ENCODE measurements around the gene SLC66A3.

The SLC66A3 gene

GRCh38 chr2:11154016-11154922 lies 998 bp upstream of the SLC66A3 start:
- Histone ChIP-seq H3K4me1 (ENCODE audit: control insufficient read depth in 1 of 2, insufficient read depth in 2 of 2, low read length in 2 of 2) (peaks cover 14 to 22% of the 10 kb centered on the region in 2 donors), H3K4me3 (ENCODE audit: low read depth in 1 of 2, low read length in 2 of 2) (peak overlapping the region; percentile 77 to 83)

DNA sequence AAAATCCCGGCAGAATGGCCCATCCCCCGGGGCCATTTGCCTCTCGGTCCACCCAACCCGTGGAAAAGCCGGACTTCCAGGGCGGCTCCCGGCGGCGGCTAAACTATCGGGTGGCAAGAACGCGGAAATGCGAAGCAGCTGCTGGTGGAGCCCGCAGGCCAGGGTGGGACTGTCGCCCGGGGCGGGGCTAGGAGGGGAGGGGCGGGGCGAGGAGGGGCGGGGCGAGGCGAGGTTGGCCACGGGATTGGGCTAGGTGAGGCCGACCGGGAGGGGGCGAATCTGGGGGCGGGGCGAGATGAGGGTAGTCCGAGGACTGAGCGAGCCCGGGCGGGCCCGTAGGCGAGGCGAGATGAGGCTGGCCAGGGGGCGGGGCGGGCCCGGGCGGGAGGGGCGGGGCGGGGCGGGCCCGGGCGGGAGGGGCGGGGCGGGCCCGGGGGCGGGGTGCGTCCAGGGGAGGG lies 315 bp upstream of the SLC66A3 start:
- H3K4me1 ChIP-seq (ENCODE audit: control insufficient read depth in 1 of 2, insufficient read depth in 2 of 2, low read length in 2 of 2), result peaks cover 14 to 22% of the 10 kb centered on the region in 2 donors
- peak overlapping the region; percentile 65 for H3K27ac ChIP-seq (ENCODE audit: low read depth, low read length)
- H3K9me3 ChIP-seq (ENCODE audit: control insufficient read depth in 1 of 2, low read length in 2 of 2), result no peaks in the 10 kb centered on the region
- no peaks in the 10 kb centered on the region for H3K27me3 ChIP-seq (ENCODE audit: control insufficient read depth in 1 of 2, insufficient read depth in 2 of 2, low read length in 2 of 2)
- H3K36me3 ChIP-seq (ENCODE audit: control insufficient read depth in 1 of 2, insufficient read depth in 2 of 2, low read length in 2 of 2), result no peaks in the 10 kb centered on the region
- H3K9ac ChIP-seq (ENCODE audit: low read depth in 1 of 2, low read length in 2 of 2), result peak overlapping the region; percentile 65
- H3K4me3 ChIP-seq (ENCODE audit: low read depth in 1 of 2, low read length in 2 of 2), result peak overlapping the region; percentile 77 to 83

More at GRCh38 chr2:11154016-11154922, 998 bp upstream of the SLC66A3 start:
- H3K27me3 ChIP-seq (ENCODE audit: control insufficient read depth in 1 of 2, insufficient read depth in 2 of 2, low read length in 2 of 2), result no peaks in the 10 kb centered on the region
- H3K27ac ChIP-seq (ENCODE audit: low read depth, low read length), result peak overlapping the region; percentile 65
- H3K36me3 ChIP-seq (ENCODE audit: control insufficient read depth in 1 of 2, insufficient read depth in 2 of 2, low read length in 2 of 2), result no peaks in the 10 kb centered on the region
- H3K9me3 ChIP-seq (ENCODE audit: control insufficient read depth in 1 of 2, low read length in 2 of 2), result no peaks in the 10 kb centered on the region
- peak overlapping the region; percentile 65 for H3K9ac ChIP-seq (ENCODE audit: low read depth in 1 of 2, low read length in 2 of 2)

- Histone ChIP-seq H3K4me3 (ENCODE audit: low read depth in 1 of 2, low read length in 2 of 2) (peak overlapping the region in 1 of 2 donors; percentile 73), H3K27me3 (ENCODE audit: control insufficient read depth in 1 of 2, insufficient read depth in 2 of 2, low read length in 2 of 2) (no peaks in the 10 kb centered on the region), H3K27ac (ENCODE audit: low read depth, low read length) (no peak overlapping the region), H3K9ac (ENCODE audit: low read depth in 1 of 2, low read length in 2 of 2) (no peak overlapping the region), H3K36me3 (ENCODE audit: control insufficient read depth in 1 of 2, insufficient read depth in 2 of 2, low read length in 2 of 2) (no peaks in the 10 kb centered on the region), H3K4me1 (ENCODE audit: control insufficient read depth in 1 of 2, insufficient read depth in 2 of 2, low read length in 2 of 2) (peaks cover 14 to 22% of the 10 kb centered on the region in 2 donors), H3K9me3 (ENCODE audit: control insufficient read depth in 1 of 2, low read length in 2 of 2) (no peaks in the 10 kb centered on the region)
Measured at GRCh38 chr2:11156396-11157075, 1.3 kb downstream of the SLC66A3 start.

- no peaks in the 10 kb centered on the region for H3K9me3 ChIP-seq (ENCODE audit: control insufficient read depth in 1 of 2, low read length in 2 of 2)
- H3K27me3 ChIP-seq (ENCODE audit: control insufficient read depth in 1 of 2, insufficient read depth in 2 of 2, low read length in 2 of 2), result no peaks in the 10 kb centered on the region
- H3K4me3 ChIP-seq (ENCODE audit: low read depth in 1 of 2, low read length in 2 of 2), result no peak overlapping the region
- no peak overlapping the region for H3K9ac ChIP-seq (ENCODE audit: low read depth in 1 of 2, low read length in 2 of 2)
- H3K27ac ChIP-seq (ENCODE audit: low read depth, low read length), result no peak overlapping the region
- no peaks in the 10 kb centered on the region for H3K36me3 ChIP-seq (ENCODE audit: control insufficient read depth in 1 of 2, insufficient read depth in 2 of 2, low read length in 2 of 2)
- H3K4me1 ChIP-seq (ENCODE audit: control insufficient read depth in 1 of 2, insufficient read depth in 2 of 2, low read length in 2 of 2), result peaks cover 14 to 22% of the 10 kb centered on the region in 2 donors
Measured at GRCh38 chr2:11157296-11157695, 2.0 kb downstream of the SLC66A3 start.

GRCh38 chr2:11157731-11158130 lies 2.5 kb downstream of the SLC66A3 start:
- no peak overlapping the region for H3K27ac ChIP-seq (ENCODE audit: low read depth, low read length)
- peaks cover 14 to 22% of the 10 kb centered on the region in 2 donors for H3K4me1 ChIP-seq (ENCODE audit: control insufficient read depth in 1 of 2, insufficient read depth in 2 of 2, low read length in 2 of 2)
- no peak overlapping the region for H3K4me3 ChIP-seq (ENCODE audit: low read depth in 1 of 2, low read length in 2 of 2)
- H3K9ac ChIP-seq (ENCODE audit: low read depth in 1 of 2, low read length in 2 of 2), result no peak overlapping the region
- H3K36me3 ChIP-seq (ENCODE audit: control insufficient read depth in 1 of 2, insufficient read depth in 2 of 2, low read length in 2 of 2), result no peaks in the 10 kb centered on the region
- no peaks in the 10 kb centered on the region for H3K9me3 ChIP-seq (ENCODE audit: control insufficient read depth in 1 of 2, low read length in 2 of 2)
- H3K27me3 ChIP-seq (ENCODE audit: control insufficient read depth in 1 of 2, insufficient read depth in 2 of 2, low read length in 2 of 2), result no peaks in the 10 kb centered on the region

GRCh38 chr2:11158916-11159573 lies 3.8 kb downstream of the SLC66A3 start:
- H3K4me1 ChIP-seq (ENCODE audit: control insufficient read depth in 1 of 2, insufficient read depth in 2 of 2, low read length in 2 of 2), result peaks cover 13 to 22% of the 10 kb centered on the region in 2 donors
- no peaks in the 10 kb centered on the region for H3K36me3 ChIP-seq (ENCODE audit: control insufficient read depth in 1 of 2, insufficient read depth in 2 of 2, low read length in 2 of 2)
- no peak overlapping the region for H3K9ac ChIP-seq (ENCODE audit: low read depth in 1 of 2, low read length in 2 of 2)
- H3K27ac ChIP-seq (ENCODE audit: low read depth, low read length), result no peak overlapping the region
- no peaks in the 10 kb centered on the region for H3K9me3 ChIP-seq (ENCODE audit: control insufficient read depth in 1 of 2, low read length in 2 of 2)
- no peak overlapping the region for H3K4me3 ChIP-seq (ENCODE audit: low read depth in 1 of 2, low read length in 2 of 2)
- H3K27me3 ChIP-seq (ENCODE audit: control insufficient read depth in 1 of 2, insufficient read depth in 2 of 2, low read length in 2 of 2), result no peaks in the 10 kb centered on the region

- peaks cover 7 to 15% of the 10 kb centered on the region in 2 donors for H3K4me1 ChIP-seq (ENCODE audit: control insufficient read depth in 1 of 2, insufficient read depth in 2 of 2, low read length in 2 of 2)
- no peak overlapping the region for H3K27ac ChIP-seq (ENCODE audit: low read depth, low read length)
- no peak overlapping the region for H3K9ac ChIP-seq (ENCODE audit: low read depth in 1 of 2, low read length in 2 of 2)
- no peaks in the 10 kb centered on the region for H3K36me3 ChIP-seq (ENCODE audit: control insufficient read depth in 1 of 2, insufficient read depth in 2 of 2, low read length in 2 of 2)
- H3K9me3 ChIP-seq (ENCODE audit: control insufficient read depth in 1 of 2, low read length in 2 of 2), result no peaks in the 10 kb centered on the region
- no peak overlapping the region for H3K4me3 ChIP-seq (ENCODE audit: low read depth in 1 of 2, low read length in 2 of 2)
- no peaks in the 10 kb centered on the region for H3K27me3 ChIP-seq (ENCODE audit: control insufficient read depth in 1 of 2, insufficient read depth in 2 of 2, low read length in 2 of 2)
Measured at GRCh38 chr2:11159574-11160170, 4.4 kb downstream of the SLC66A3 start.

DNA sequence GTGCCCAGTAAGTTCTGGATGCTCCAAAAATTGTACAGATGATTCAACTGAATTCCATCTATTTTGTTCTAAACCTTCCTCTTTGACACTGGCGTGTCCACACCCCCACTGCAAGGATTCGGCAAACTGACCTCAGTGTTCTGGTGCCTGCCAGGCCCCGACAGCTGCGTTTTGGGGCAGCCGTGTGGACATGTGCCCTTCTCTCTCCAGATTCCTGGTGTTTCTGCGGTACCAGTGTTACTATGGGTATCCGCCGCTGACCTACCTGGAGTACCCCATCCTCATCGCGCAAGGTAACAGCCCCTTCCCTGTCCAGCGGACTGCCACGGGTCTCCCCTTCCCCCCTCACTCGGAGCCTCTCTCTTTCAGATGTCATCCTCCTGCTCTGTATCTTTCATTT lies 5.0 kb downstream of the SLC66A3 start:
- Histone ChIP-seq H3K9ac (ENCODE audit: low read depth in 1 of 2, low read length in 2 of 2) (no peak overlapping the region), H3K27ac (ENCODE audit: low read depth, low read length) (no peak overlapping the region), H3K9me3 (ENCODE audit: control insufficient read depth in 1 of 2, low read length in 2 of 2) (no peaks in the 10 kb centered on the region), H3K27me3 (ENCODE audit: control insufficient read depth in 1 of 2, insufficient read depth in 2 of 2, low read length in 2 of 2) (no peaks in the 10 kb centered on the region), H3K4me1 (ENCODE audit: control insufficient read depth in 1 of 2, insufficient read depth in 2 of 2, low read length in 2 of 2) (peaks cover 7 to 15% of the 10 kb centered on the region in 2 donors), H3K36me3 (ENCODE audit: control insufficient read depth in 1 of 2, insufficient read depth in 2 of 2, low read length in 2 of 2) (no peaks in the 10 kb centered on the region), H3K4me3 (ENCODE audit: low read depth in 1 of 2, low read length in 2 of 2) (no peak overlapping the region)

DNA sequence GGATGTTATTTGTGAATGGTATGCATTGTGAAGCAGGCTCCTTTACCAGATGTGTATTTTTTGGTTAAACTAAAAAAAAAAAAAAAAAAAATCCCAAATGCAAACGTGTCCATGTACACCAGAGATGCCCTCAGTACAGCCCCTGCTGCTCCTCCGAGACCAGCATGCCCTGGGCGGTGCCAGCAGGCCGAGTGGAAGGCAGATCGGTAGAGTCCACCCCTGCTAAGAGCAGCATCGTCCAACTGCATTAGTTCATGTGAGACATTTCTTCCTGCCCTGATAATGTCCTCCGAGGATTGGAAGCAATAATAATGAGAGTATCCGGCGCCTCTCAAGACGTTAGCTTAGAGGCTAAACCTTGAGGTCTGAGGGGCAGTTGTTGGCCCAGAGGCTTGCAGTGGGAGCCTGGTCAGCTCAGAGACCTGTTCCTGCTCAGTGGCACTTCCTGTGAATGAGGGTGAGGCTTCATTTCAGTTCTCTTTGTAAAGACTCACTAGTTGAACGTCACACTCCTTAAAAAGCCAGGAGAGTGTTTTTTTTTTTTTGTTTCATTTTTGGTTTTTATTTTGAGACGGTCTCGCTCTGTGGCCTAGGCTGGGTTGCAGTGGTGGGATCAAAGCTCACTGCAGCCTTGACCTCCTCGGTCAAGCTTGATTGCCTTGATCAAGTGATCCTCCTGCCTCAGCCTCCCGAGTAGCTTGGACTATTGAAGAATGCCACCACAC lies 5.6 kb downstream of the SLC66A3 start:
- no peaks in the 10 kb centered on the region for H3K27me3 ChIP-seq (ENCODE audit: control insufficient read depth in 1 of 2, insufficient read depth in 2 of 2, low read length in 2 of 2)
- peak overlapping the region in 1 of 2 donors; percentile 16 for H3K9ac ChIP-seq (ENCODE audit: low read depth in 1 of 2, low read length in 2 of 2)
- H3K9me3 ChIP-seq (ENCODE audit: control insufficient read depth in 1 of 2, low read length in 2 of 2), result no peaks in the 10 kb centered on the region
- H3K36me3 ChIP-seq (ENCODE audit: control insufficient read depth in 1 of 2, insufficient read depth in 2 of 2, low read length in 2 of 2), result no peaks in the 10 kb centered on the region
- peaks cover 5 to 12% of the 10 kb centered on the region in 2 donors for H3K4me1 ChIP-seq (ENCODE audit: control insufficient read depth in 1 of 2, insufficient read depth in 2 of 2, low read length in 2 of 2)
- H3K27ac ChIP-seq (ENCODE audit: low read depth, low read length), result no peak overlapping the region
- no peak overlapping the region for H3K4me3 ChIP-seq (ENCODE audit: low read depth in 1 of 2, low read length in 2 of 2)
